Measurements from ENCODE around the gene CDC14A.

CDC14A gene

GRCh38 chr1:100494393-100495084 lies 142.2 kb downstream of the CDC14A start:
- DNase-seq (ENCODE audit: low spot score): no peak

GRCh38 chr1:100496896-100497295 lies 144.6 kb downstream of the CDC14A start:
- DNase-seq (ENCODE audit: low spot score): no peak

GRCh38 chr1:100497796-100498195 lies 145.5 kb downstream of the CDC14A start:
- DNase-seq (ENCODE audit: low spot score): no peak

GRCh38 chr1:100499194-100499811 lies 147.0 kb downstream of the CDC14A start:
- DNase-seq (ENCODE audit: low spot score): no peak

- no peak for DNase-seq (ENCODE audit: low spot score)
Measured at GRCh38 chr1:100502052-100502792, 149.9 kb downstream of the CDC14A start.

- DNase-seq (ENCODE audit: low spot score): no peak
Measured at GRCh38 chr1:100506217-100506616, 153.9 kb downstream of the CDC14A start.

GRCh38 chr1:100510451-100510850 lies 158.1 kb downstream of the CDC14A start:
- no peak for DNase-seq (ENCODE audit: low spot score)

- no peak for DNase-seq (ENCODE audit: low spot score)
Measured at GRCh38 chr1:100511058-100511457, 158.8 kb downstream of the CDC14A start.

GRCh38 chr1:100511773-100512172 lies 159.5 kb downstream of the CDC14A start:
- DNase-seq (ENCODE audit: low spot score): no peak

- no peak for DNase-seq (ENCODE audit: low spot score)
Measured at GRCh38 chr1:100512803-100513352, 160.6 kb downstream of the CDC14A start.

- DNase-seq (ENCODE audit: low spot score): no peak
Measured at GRCh38 chr1:100516857-100517256, 164.6 kb downstream of the CDC14A start.

GRCh38 chr1:100517515-100517914 lies 165.2 kb downstream of the CDC14A start:
- DNase-seq (ENCODE audit: low spot score): no peak

GRCh38 chr1:100518023-100518422 lies 165.7 kb downstream of the CDC14A start:
- DNase-seq (ENCODE audit: low spot score): no peak

GRCh38 chr1:100523038-100523652 lies 170.8 kb downstream of the CDC14A start:
- peak; percentile 31 for DNase-seq (ENCODE audit: low spot score)

- DNase-seq (ENCODE audit: low spot score): no peak
Measured at GRCh38 chr1:100524355-100524754, 172.0 kb downstream of the CDC14A start.

- DNase-seq (ENCODE audit: low spot score): no peak
Measured at GRCh38 chr1:100526894-100527293, 174.6 kb downstream of the CDC14A start.

- DNase-seq (ENCODE audit: low spot score): no peak
Measured at GRCh38 chr1:100528871-100529270, 176.6 kb downstream of the CDC14A start.

GRCh38 chr1:100530141-100530540 lies 177.8 kb downstream of the CDC14A start:
- no peak for DNase-seq (ENCODE audit: low spot score)

GRCh38 chr1:100530880-100531487 lies 178.7 kb downstream of the CDC14A start:
- DNase-seq (ENCODE audit: low spot score): no peak

- no peak for DNase-seq (ENCODE audit: low spot score)
Measured at GRCh38 chr1:100532645-100533044, 180.3 kb downstream of the CDC14A start.

- DNase-seq (ENCODE audit: low spot score): no peak
Measured at GRCh38 chr1:100535264-100535663, 183.0 kb downstream of the CDC14A start.

- no peak for DNase-seq (ENCODE audit: low spot score)
Measured at GRCh38 chr1:100536031-100536430, 183.7 kb downstream of the CDC14A start.

Data from pons (tissue), 1 donor.